ENCODE results near the gene GXYLT2.

GXYLT2 gene

DNA sequence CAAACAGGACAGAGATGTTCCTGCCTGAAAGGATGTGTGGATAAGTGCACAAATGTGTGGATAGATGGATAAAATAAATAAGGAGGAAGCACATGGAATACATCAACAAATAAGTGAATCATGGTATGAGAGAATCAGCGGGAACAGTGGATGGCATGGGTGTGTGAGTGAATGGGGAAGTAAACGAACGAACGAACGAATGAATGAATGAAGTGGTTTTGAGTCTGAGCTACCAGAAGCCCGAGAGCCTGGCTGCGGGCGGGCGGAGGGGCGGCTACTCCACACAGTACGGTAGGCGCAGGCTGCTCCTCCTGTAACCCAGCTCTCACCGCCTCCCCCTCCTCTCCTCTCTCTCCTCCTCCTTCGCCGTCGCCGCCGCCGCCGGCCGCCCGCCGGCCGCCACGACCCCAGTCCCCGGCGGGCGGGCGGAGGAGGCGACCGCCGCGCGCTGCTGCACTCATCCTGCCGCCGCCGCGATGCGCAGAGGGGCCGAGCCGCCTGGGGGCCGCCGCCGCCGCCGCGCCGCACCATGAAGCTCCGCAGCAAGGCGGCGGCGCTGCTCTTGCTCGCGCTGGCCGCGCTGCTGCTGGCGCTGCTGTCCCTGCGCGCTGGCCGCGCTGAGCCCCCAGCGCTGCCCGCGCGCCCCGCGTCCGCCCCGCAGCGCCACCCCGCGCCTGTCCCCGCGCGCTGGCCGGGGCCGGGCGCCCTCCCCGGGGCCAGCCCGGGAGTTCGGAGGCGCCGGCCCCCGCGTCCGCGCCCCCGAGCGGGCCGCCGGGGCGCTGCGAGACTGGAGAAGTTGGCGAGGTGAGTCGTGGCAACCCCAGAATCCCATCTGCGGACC lies at the start of gene GXYLT2:
Gene GXYLT2, plus strand, starts transcription at position 342 of the 841 bp plus-strand sequence. Its CDS starts 188 bp downstream, at position 530.
- DNase-seq, result peak; percentile 61 to 97 (median 78)
- intact Hi-C loops (cut with DNase I), result loop anchor here (5.0 kb wide), 2 partner anchors 41 to 109 kb away; partner anchors contain the start of genes PPP4R2 and SHQ1

GRCh38 chr3:72839057-72839456 lies 48.8 kb upstream of the GXYLT2 start:
- no peak for DNase-seq
- intact Hi-C loops (cut with DNase I), result no loop called here

- intact Hi-C loops (cut with DNase I), result no loop called here
- no peak for DNase-seq
Measured at GRCh38 chr3:72844436-72844993, 43.3 kb upstream of the GXYLT2 start.

DNA sequence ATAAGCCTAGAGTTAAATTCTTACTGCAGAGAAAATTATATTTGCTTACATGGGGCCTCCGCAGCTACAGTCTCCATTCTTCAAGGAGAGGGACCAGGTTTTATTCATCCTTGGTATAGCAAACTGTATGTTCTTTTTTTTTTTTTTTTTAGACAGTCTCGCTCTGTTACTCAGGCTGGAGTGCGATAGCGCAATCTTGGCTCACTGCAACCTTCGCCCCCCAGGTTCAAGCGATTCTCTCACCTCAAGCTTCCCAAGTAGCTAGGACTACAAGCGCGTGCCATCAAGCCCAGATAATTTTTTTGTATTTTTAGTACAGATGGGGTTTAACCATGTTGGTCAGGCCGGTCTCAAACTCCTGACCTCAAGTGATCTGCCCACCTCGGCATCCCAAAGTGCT lies 41.7 kb upstream of the GXYLT2 start:
- no peak for DNase-seq
- intact Hi-C loops (cut with DNase I), result loop anchor here (5.0 kb wide), 2 partner anchors 41 to 151 kb away; partner anchors contain the start of genes GXYLT2 and PPP4R2

- no peak for DNase-seq
- intact Hi-C loops (cut with DNase I), result loop anchor here (5.0 kb wide), 2 partner anchors 40 to 150 kb away; partner anchors contain the start of genes GXYLT2 and PPP4R2
Measured at GRCh38 chr3:72847282-72847681, 40.6 kb upstream of the GXYLT2 start.

- intact Hi-C loops (cut with DNase I), result loop anchor here (5.0 kb wide), 2 partner anchors 39 to 149 kb away; partner anchors contain the start of genes GXYLT2 and PPP4R2
- peak; percentile 86 to 99 (median 94) for DNase-seq
Measured at GRCh38 chr3:72847751-72848702, 39.8 kb upstream of the GXYLT2 start, which contains the start of gene SHQ1. TSS of gene SHQ1 (minus strand) at chr3:72848445. CDS start at chr3:72848340, 105 bp downstream.

DNA sequence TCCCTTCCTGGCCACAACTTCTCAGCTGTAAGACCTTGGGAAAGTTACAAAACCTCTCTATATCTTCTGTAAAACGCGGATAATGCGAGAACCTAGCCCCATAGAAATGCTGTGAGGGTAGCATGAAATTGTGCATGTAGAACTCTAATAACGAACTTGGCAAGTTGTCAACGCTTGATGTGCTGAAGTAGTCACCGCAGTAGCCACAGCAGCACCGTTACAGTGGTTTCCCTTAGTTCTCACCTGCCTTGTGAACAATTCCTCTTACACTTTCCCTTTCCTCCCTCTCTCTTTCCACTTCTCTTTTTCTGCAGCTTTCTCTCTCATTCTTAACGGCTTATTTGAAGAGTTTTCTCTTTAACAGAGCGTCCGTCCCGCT lies 39.2 kb upstream of the GXYLT2 start:
- intact Hi-C loops (cut with DNase I), result loop anchor here (5.0 kb wide), 2 partner anchors 39 to 149 kb away; partner anchors contain the start of genes GXYLT2 and PPP4R2
- no peak for DNase-seq

GRCh38 chr3:72855001-72855400 lies 32.8 kb upstream of the GXYLT2 start:
- intact Hi-C loops (cut with DNase I), result no loop called here
- DNase-seq, result no peak

DNA sequence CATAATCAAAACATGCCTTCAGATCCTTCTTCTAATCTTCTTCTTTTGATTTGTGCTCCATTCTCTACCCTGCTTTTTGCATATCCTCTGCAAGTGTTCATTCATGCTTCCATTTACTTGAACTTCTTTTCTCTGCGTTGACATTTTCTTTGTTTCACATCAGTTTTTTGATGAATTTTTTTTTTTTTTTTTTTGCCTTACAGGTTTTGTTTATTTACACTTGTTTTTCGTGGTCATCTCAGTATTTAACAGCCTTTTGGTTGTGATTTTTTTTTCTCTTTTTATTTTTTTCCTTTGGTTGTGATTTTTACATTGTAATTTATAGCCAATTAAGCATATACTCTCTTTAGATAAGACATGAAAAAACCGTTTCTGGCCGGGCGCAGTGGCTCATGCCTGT lies 27.8 kb upstream of the GXYLT2 start:
- intact Hi-C loops (cut with DNase I), result no loop called here
- DNase-seq, result no peak

- intact Hi-C loops (cut with DNase I), result no loop called here
- no peak for DNase-seq
Measured at GRCh38 chr3:72860846-72861245, 27.0 kb upstream of the GXYLT2 start.

DNA sequence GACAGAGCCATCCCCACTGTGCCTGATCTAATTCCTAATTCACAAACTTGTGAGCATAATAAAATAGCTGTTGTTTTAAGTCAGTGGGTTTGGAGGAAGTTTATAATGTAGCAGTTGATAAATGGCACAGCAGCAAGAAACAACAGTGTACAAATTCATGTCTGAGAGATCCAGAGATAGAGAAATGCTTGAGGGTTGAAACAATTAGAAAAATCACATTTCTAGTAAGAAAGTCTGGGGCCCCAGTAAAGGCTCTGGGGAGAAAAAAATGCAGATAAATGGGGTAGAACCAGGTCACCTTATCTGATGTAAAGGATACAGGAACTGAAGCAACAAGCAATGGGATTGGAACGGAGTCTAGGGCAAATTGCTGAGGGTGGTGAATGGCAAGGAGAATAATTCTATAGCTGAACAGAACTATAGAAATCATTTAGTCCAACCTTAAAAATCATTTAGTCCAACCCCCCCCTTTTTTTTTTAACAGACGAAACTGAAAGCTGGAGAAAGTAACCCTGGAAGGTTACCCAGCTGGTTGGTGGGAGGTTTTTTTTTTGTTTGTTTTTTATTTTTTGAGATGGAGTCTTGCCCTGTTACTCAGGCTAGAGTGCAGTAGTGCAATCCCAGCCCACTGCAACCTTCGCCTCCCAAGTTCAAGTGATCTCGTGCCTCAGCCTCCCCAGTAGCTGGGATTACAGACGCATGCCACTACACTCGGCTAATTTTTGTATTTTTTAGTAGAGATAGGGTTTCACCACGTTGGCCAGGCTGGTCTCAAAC lies 25.3 kb upstream of the GXYLT2 start:
- intact Hi-C loops (cut with DNase I), result no loop called here
- no peak for DNase-seq

- DNase-seq, result no peak
- intact Hi-C loops (cut with DNase I), result no loop called here
Measured at GRCh38 chr3:72872183-72872582, 15.7 kb upstream of the GXYLT2 start.

- intact Hi-C loops (cut with DNase I), result loop anchor here (5.0 kb wide), 2 partner anchors 40 to 110 kb away; partner anchors contain the start of genes PPP4R2 and SHQ1
- no peak for DNase-seq
Measured at GRCh38 chr3:72887343-72887704, 522 bp upstream of the GXYLT2 start.

- peak in 4 of 10 donors; percentile 12 to 38 (median 25) for DNase-seq
- intact Hi-C loops (cut with DNase I), result loop anchor here (5.0 kb wide), 2 partner anchors 41 to 109 kb away; partner anchors contain the start of genes PPP4R2 and SHQ1
Measured at GRCh38 chr3:72888546-72889309, 882 bp downstream of the GXYLT2 start.

- intact Hi-C loops (cut with DNase I), result loop anchor here (5.0 kb wide), 3 partner anchors 42 to 108 kb away; partner anchors contain the start of genes PPP4R2 and SHQ1
Measured at GRCh38 chr3:72889310-72890165, 1.7 kb downstream of the GXYLT2 start.

GRCh38 chr3:72890166-72890925 lies 2.5 kb downstream of the GXYLT2 start:
- intact Hi-C loops (cut with DNase I), result loop anchor here (5.0 kb wide), 1 partner anchor 47 kb away; no protein-coding TSS in a partner anchor
- no peak for DNase-seq

More at GRCh38 chr3:72889310-72890165, 1.7 kb downstream of the GXYLT2 start:
- DNase-seq, result peak in 2 of 10 donors; percentile 29 to 46
